HG02571 (cell line): ENCODE measurements around the gene TM2D3.
A peak's percentile ranks its signal among the peaks of the same experiment; 100 is the strongest.
"Not testable (repeated sequence)": the region's sequence is repeated elsewhere in the genome, so short reads cannot be mapped to it uniquely, and the experiment has no call there.

Experiments used
- ATAC-seq: cut with Tn5 transposase; IDR thresholded peaks from one replicate; pipeline ENCODE4 v1.9.1; 2021; ENCODE audit warnings: mild to moderate bottlenecking, moderate library complexity; ENCODE audit not compliant: unreplicated experiment

The TM2D3 gene

GRCh38 chr15:101657968-101658784, 6.0 kb upstream of the TM2D3 start:
- ATAC-seq, result no peak

GRCh38 chr15:101657171-101657570, 5.0 kb upstream of the TM2D3 start:
- no peak for ATAC-seq

GRCh38 chr15:101654624-101655337, 2.6 kb upstream of the TM2D3 start:
- ATAC-seq, result not testable (repeated sequence)

- ATAC-seq, result no peak
These were observed 2.0 kb upstream of the TM2D3 start for GRCh38 chr15:101654171-101654570.

GRCh38 chr15:101652786-101653430, 727 bp upstream of the TM2D3 start:
- no peak for ATAC-seq

- peak; percentile 50 for ATAC-seq
These were observed 555 bp downstream of the TM2D3 start for GRCh38 chr15:101651554-101652097.

GRCh38 chr15:101650145-101650544, 2.0 kb downstream of the TM2D3 start:
- ATAC-seq, result no peak

GRCh38 chr15:101648356-101648755, 3.8 kb downstream of the TM2D3 start:
- no peak for ATAC-seq

GRCh38 chr15:101647251-101647650, 4.9 kb downstream of the TM2D3 start:
- ATAC-seq, result no peak

GRCh38 chr15:101646672-101647071, 5.5 kb downstream of the TM2D3 start:
- no peak for ATAC-seq

GRCh38 chr15:101642361-101642760, 9.8 kb downstream of the TM2D3 start:
- ATAC-seq, result no peak

GRCh38 chr15:101641894-101642293, 10.3 kb downstream of the TM2D3 start:
- ATAC-seq, result no peak

GRCh38 chr15:101641129-101641764, 10.9 kb downstream of the TM2D3 start:
- peak; percentile 50 for ATAC-seq

GRCh38 chr15:101639667-101640066, 12.5 kb downstream of the TM2D3 start:
- no peak for ATAC-seq

GRCh38 chr15:101637919-101638318, 14.3 kb downstream of the TM2D3 start:
- no peak for ATAC-seq

GRCh38 chr15:101637516-101637915, 14.7 kb downstream of the TM2D3 start:
- no peak for ATAC-seq

- ATAC-seq, result no peak
These were observed 15.1 kb downstream of the TM2D3 start for GRCh38 chr15:101637038-101637437.

GRCh38 chr15:101635944-101636727, 16.0 kb downstream of the TM2D3 start:
- no peak for ATAC-seq

GRCh38 chr15:101633356-101633755, 18.8 kb downstream of the TM2D3 start:
- ATAC-seq, result no peak

- not testable (repeated sequence) for ATAC-seq
These were observed 25.5 kb downstream of the TM2D3 start for GRCh38 chr15:101626729-101627128.
